Measurements from ENCODE around the gene WWOX.
A peak's percentile ranks its signal among the peaks of the same experiment; 100 is the strongest.
"Not testable (repeated sequence)": the region's sequence is repeated elsewhere in the genome, so short reads cannot be mapped to it uniquely, and the experiment has no call there.

The WWOX gene

DNA sequence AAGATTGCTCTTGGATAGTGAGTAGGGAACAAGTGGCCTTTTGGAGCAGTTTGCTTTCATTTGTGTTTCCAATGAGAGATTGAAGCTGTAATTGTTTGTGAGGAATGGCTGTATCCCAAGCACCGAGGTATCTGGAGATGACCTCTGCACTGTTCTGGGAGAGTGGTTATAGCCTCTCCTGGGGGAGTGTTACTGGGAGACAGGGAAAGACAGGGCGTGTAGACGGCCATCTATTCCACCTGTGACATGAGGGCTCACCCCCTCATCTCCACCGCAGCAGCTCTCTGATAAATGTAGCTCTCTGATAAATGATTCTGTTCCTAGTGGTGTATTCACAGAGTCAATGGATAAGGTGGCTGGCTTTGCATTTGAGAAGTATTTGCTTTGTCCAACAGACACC, 1107.4 kb downstream of the WWOX start:
- no peak for DNase-seq

DNA sequence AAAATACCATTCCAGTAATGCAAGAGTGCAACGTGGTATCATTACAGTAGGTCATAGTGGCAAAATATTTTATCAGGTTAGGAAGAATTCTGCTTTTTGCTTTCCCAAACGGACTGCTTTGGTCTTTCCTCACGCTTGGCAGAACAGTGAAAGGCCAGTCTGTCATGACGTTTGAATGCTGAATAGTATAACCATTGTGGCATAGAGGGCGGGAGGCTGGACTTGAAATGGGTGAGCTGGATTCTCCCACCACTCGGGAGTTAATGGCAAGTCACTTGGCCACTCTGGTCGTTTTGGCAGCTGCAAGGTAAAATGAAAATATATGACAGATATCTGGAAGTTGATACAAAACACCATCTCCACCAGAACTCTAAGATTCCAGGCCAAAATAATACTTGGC, 1109.9 kb downstream of the WWOX start:
- DNase-seq = no peak

DNA sequence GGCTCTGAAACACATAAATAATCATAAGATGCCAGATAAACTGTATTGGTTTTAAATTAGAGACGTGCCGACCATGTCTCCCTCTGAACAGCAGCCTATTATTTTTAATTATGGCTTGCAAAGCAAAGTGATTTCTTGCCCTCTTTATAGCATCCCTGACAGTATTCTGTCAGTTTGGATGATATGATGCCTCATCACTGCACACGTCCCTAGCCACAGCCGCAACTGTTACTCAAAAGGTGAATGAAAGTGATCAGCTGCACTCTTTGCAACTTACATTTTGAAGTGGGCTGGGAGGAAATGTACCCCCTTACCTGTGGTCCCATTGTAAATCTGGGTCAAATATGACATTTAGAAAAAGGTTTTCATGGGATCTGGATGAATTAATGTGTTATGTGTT, 1111.2 kb downstream of the WWOX start:
- no peak for DNase-seq

DNA sequence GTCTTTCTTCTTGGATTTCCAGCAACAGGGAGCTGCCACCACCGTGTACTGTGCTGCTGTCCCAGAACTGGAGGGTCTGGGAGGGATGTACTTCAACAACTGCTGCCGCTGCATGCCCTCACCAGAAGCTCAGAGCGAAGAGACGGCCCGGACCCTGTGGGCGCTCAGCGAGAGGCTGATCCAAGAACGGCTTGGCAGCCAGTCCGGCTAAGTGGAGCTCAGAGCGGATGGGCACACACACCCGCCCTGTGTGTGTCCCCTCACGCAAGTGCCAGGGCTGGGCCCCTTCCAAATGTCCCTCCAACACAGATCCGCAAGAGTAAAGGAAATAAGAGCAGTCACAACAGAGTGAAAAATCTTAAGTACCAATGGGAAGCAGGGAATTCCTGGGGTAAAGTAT, 1112.1 kb downstream of the WWOX start:
- no peak for DNase-seq

DNA sequence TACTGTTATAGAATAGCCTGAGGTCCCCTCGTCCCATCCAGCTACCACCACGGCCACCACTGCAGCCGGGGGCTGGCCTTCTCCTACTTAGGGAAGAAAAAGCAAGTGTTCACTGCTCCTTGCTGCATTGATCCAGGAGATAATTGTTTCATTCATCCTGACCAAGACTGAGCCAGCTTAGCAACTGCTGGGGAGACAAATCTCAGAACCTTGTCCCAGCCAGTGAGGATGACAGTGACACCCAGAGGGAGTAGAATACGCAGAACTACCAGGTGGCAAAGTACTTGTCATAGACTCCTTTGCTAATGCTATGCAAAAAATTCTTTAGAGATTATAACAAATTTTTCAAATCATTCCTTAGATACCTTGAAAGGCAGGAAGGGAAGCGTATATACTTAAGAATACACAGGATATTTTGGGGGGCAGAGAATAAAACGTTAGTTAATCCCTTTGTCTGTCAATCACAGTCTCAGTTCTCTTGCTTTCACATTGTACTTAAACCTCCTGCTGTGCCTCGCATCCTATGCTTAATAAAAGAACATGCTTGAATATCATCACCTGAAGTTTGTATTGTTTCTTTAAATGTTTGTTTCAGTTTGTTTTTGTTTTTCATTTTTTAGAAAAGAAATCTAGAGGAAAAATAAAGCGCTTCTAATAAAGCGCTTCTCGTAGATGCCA, 1112.8 kb downstream of the WWOX start:
- DNase-seq = no peak

DNA sequence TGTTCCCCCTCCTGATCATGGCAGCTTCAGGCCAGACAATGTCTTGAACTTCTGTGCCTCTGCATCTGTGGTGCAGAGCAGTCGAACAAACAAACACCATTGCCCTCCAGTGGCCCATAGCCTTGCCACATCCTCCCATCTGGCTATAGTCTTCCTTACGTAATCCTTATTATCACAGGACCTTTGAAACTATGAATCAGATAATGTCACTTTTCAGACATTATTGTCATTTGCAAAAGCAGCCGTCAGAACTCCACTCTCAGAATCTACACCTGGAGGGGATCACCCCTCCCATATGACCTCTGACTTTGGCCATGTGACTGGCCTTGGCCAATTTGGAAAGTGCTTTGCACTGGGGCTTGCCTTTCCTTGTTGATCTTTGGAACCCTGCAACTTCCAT, 1113.8 kb downstream of the WWOX start:
- DNase-seq = no peak

DNA sequence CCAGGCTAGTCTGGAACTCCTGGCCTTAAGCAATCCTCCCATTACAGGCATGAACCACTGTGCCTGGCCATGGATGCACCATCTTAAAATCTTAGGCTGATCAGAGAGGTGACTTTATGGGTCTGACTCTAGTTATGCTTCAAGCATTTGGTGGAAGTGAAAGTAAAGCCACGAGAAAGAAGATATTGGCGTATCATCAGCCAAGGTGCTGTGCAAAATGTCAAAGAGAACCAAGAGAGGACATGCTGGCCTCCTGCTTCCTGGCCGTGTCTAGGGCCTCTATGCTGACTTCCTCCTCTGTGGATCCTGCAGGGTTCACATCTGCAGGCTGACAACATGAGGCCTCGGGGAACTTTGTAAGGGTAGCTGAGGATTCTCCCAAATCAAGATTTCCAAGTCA, 1115.8 kb downstream of the WWOX start:
- no peak for DNase-seq

DNA sequence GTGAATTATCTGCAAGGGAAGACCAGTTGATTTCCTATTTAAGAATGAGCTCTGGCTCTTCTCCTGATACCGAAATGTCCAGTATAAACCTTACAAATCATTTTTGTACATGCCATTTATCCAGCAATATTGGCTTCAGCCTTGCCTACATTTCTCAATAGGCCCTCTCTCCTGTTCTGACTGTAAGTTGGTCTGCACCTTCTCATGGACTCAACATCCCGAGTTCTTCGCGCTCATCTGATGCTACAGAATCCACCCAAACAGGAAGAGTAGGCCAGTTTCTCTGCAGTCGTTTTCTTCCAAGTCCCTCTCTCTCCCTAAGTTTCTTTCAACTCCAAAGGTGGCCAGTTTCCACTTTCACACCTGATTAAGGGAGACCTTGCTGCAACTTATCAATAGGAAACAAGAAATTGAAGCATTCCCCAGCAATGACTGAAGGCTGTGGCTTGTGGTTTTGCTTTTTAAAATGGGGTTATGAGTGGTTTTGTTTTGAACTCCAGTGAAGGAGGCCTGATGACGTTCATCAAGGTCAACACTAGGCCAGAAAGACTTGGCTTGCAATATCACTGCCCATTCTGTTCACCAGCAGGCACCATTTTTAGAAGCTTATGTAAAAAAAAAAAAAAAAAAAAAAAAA, 1118.0 kb downstream of the WWOX start:
- DNase-seq = no peak

DNA sequence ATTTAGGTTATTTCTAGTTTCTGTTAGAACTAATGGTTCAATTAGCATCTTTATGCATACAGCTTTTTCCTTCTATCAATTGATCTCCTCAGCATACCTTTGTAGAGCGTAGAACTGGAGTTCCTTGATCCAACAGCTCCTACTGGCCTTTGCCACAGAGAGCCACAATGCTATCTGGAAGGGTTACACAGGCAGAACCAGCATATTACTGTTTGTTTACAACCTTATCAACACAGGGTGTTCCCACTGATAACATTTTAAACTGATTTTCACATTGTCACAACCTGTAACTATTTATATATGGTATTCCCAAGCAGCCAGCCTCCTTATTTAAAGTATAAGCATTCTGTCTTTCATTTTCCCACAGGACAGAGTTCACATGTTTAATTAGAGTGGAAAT, 1118.9 kb downstream of the WWOX start:
- DNase-seq = no peak

DNA sequence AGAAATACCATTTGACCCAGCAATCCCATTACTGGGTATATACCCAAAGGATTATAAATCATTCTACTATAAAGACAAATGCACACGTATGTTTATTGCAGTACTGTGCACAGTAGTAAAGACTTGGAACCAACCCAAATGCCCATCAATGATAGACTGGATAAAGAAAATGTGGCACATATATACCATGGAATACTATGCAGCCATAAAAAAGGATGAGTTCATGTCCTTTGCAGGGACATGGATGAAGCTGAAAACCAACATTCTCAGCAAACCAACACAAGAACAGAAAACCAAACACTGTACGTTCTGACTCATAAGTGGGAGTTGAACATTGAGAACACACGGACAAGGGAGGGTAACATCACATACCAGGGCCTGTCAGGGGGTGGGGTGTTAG, 1126.5 kb downstream of the WWOX start:
- not testable (repeated sequence) for DNase-seq

DNA sequence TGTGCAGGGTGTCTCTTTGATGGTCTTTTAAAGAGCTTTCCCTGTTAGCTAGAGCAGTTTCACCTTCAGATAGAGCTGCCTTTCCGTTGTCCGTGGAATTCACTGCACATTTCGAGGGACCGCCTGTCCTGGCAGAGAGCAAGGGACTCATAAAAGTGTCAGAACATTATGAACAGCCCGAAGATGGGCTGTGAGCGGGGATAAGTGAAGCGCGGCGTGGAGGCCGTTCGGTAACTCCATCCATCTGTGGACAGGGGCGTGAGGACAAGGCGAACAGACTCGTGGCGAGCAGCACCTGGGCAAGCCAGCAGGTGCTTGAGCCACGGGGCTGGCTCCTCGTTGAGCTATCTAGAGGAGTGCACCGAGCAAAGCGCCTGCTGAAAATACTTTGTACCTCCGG, 1129.9 kb downstream of the WWOX start:
- DNase-seq = no peak

DNA sequence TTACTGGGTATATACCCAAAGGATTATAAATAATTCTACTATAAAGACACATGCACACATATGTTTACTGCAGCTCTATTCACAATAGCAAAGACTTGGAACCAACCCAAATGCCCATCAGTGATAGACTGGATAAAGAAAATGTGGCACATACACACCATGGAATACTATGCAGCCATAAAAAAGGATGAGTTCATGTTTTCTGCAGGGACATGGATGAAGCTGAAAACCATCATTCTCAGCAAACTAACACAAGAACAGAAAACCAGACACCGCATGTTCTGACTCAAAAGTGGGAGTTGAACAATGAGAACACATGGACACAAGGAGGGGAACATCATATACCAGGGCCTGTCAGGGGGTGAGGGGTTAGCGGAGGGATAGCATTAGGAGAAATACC, 1146.2 kb downstream of the WWOX start:
- not testable (repeated sequence) for DNase-seq

DNA sequence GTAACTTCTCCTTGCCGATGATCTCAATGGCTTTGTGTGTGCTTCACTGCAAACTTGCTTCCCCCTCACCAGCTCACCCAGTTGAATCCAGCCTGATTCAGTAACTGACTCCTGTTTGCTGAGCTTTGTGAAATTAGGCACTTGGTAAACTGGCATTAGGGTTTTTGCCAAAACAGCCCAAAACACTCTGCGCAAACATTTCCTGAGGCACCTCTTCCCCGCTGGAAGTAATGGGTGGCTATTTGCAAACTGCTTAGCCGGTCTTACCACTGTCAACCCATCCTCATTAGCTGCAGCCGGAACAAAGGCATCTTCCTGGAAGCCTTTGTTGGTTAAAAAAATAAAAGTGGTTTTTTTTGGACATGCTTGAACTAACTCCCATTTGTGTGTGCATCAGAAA, 1147.9 kb downstream of the WWOX start:
- peak; percentile 40 for DNase-seq

DNA sequence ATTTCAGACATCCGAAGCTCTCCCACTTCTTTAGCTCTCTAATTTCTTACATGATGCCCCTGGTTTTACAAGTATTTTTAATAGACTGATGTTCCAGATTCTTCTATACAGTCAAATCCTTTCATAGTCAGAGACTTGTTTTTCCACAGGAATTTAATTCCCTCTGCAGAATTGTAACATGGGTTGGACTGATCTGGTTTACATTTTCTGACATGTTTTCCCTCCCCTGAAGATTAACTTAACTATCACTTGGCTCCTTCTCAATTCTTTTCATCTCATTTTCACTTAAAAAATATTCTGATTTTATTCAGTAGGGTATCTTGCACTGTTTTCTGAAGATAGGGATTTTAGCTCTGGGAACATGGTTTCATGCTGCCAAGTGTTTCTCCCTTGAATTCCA, 1148.9 kb downstream of the WWOX start:
- DNase-seq = peak; percentile 13

DNA sequence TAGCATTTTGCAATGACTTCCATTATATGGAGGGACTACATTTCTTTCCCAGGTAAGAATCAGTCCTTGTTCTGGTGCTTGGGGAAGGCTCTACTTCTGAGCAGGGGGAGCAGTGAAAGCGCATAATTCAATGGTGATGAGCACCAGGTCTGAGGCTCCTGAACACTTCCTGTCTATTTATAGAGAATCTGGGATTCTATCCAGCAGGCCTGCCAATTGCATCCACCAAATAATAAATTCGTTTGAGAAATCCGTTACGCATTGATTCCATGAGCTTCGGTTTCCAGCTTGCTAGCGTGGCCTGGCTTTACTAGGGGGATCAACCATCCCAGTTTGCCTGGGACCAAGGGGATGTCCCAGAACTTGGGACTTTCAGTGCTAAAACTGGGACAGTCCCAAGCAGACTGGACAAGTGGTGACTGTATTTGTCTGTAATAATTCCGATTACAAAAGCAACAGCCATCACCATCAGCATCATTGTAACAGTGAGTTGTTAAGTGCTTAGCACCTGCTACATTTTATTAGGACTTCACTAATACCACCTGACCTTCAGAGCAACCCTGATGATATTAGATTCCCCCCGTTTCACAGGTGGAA, 1151.1 kb downstream of the WWOX start:
- no peak for DNase-seq

DNA sequence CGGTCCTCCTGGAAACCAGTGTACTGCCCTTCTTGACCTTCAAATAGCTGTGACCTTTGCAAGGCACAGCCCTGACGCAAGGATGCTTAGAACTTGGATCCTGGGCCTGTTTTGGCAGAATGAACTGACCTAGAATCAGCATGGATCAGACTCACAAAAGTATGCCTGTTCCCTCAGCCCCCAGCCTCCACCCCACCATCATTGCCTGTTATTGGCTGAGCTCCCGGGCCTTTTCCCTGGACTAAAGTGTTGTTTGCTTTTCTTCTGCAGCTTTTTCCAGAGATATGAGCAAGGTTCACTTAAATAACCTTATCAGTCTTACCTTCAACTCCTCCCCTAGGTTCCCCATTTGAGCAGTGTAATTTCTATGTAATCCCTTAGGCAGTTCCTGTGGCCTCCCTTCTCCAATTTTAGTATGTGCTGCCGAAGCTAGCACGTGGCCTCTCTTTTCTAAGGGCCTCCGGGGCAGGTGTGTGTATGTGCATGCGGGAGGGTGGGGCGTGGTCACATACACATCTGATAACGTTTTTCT, 1153.7 kb downstream of the WWOX start:
- no peak for DNase-seq

DNA sequence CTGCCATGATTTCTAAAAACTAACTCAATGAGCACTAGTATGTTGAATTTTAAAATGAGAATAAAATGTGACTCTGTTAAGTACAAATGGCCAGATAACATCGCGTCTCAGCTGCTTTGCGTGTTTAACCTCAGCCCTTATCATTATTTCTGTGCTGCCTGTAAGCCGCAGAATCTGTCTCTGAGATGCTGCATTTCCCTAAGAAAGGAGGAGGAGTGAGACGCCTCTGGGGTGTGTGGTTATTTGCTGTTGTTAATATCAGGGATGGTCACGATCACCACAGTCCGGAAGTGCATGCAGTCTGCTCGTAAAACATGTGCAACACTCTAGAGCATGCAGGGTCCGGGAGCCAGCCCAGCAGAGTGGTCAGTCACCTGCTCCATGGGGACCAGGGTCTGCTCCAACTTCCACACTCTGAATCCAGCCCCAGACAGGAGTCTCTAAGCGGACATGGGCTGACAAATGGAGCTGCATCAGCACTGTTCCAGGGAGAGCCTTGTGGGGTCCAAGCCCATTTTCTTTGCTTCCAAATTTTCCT, 1158.6 kb downstream of the WWOX start:
- no peak for DNase-seq

DNA sequence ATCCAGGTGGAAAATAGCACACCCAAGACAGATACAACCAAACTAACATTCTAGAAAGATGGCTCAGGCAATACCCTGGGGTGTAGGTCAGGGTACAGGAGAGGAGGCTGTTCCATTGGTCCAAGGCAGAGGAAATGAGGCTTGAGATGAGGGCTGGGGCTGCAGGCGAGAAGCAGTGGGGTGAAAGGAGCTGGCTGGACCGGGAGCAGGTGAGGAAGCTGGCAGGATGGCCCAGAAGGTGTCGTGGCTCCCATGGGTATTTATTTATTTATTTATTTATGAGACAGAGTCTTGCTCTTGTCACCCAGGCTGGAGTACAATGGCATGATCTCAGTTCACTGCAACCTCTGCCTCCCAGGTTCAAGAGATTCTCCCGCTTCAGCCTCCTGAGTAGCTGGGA, 1161.4 kb downstream of the WWOX start:
- DNase-seq = not testable (repeated sequence)

DNA sequence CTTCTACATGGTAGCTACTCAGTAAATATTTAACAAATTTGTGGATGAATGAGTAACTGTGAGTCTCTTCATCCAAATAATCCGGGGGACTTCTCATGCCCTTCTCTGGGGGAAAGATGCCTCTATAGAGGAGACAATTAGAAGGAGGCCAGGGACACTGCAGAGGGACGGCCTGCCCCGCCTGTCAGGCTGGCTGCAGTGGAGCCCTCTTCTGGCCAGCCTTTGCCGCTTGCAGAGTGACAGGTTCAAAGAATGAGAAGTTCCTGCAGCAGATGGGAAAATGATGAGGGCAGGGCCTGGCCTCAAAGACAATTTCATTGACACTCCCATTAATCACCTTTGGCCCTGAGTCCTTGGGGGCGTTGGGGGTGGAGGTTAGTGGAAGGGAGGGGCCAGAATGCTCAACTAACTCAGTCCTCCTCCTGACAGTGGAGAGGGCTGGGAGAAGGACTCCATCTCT, 1162.1 kb downstream of the WWOX start:
- peak; percentile 58 for DNase-seq

DNA sequence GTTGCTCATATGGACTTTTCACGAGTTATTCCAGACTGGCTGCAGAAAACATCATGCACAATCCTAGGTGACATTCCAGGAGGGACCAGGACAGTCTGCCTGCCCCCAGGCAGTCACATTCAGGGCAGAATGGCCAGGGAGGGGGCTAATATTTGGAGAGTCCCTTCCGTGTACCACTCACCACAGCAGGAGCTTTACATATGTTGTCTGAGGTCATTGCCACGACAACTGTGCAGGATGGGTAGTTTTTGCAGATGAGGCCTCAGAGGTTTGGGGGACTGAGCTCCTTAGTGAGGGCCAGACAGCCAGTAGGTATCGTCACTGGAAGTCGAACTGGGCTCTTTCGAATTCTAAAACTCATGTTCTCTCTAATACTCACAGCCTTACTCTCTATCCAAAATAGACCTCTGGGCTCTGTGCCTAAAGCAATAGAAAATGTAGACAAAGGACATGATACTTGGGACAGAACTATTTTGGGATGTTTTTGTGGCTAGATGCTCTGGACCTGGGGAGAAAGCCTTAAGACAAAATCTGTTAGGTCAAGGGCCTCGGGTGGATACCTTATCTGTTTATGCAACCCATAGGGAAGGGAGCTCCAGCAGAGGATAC, 1162.6 kb downstream of the WWOX start:
- DNase-seq = no peak
